Hepatocyte (in vitro differentiated cells): ENCODE measurements around the gene DPY19L1.

ENCODE experiments used
- EZH2phosphoT487 ChIP-seq: fragments of 200-600 bp; sonication (generic); IDR thresholded peaks from one replicate; pipeline ENCODE4 v1.6.1; 2018; ENCODE audit warnings: antibody characterized with exemption, mild to moderate bottlenecking, low read depth, moderate library complexity; ENCODE audit not compliant: unreplicated experiment, severe bottlenecking
- TF ChIP-seq, protein P1 (sequence below): fragments of 200-600 bp; sonication (generic); IDR thresholded peaks from 2 replicates; pipeline ENCODE4 v1.5.1; 2016; ENCODE audit warnings: antibody characterized with exemption, mild to moderate bottlenecking; ENCODE audit not compliant: poor library complexity

DNA sequence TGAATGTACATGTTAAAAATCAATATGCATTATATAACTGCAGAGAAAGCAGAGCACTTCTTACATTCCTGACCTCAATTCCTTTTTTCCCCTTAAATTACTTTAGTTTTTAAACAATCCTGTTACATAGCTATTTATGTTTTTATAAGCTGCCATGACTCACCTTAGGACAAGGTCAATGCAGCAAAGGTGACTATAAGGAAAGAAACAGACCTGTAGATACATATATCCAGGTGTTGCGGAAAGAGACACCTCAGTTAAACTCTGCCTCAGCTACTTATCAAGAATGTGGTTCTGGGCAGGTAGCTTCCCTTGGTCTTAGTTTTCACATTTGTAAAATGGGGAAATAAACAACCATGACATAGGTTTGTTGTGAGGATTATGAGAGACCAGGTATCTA lies 105.5 kb downstream of the DPY19L1 start:
- no peak for TF ChIP-seq EZH2phosphoT487
- TF ChIP-seq, protein P1, sequence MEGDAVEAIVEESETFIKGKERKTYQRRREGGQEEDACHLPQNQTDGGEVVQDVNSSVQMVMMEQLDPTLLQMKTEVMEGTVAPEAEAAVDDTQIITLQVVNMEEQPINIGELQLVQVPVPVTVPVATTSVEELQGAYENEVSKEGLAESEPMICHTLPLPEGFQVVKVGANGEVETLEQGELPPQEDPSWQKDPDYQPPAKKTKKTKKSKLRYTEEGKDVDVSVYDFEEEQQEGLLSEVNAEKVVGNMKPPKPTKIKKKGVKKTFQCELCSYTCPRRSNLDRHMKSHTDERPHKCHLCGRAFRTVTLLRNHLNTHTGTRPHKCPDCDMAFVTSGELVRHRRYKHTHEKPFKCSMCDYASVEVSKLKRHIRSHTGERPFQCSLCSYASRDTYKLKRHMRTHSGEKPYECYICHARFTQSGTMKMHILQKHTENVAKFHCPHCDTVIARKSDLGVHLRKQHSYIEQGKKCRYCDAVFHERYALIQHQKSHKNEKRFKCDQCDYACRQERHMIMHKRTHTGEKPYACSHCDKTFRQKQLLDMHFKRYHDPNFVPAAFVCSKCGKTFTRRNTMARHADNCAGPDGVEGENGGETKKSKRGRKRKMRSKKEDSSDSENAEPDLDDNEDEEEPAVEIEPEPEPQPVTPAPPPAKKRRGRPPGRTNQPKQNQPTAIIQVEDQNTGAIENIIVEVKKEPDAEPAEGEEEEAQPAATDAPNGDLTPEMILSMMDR = no peak
